HEK293T (cell line): ENCODE data around the gene EHHADH.

ENCODE experiments used
- CTCF ChIA-PET: fragments of 350-600 bp; formaldehyde crosslinking; extraction: SDS; loops from one replicate; lab custom pipeline; 2021; ENCODE audit warnings: antibody characterized with exemption, inconsistent platforms; lab: Yijun Ruan, JAX
- POLR2A ChIA-PET: fragments of 350-600 bp; formaldehyde crosslinking; extraction: SDS; loops from one replicate; lab custom pipeline; 2020; ENCODE audit warnings: antibody characterized with exemption, inconsistent platforms; lab: Yijun Ruan, JAX
- DNase-seq: peaks from one replicate; pipeline ENCODE4 v3.0.0; 2012; ENCODE audit warnings: mixed read lengths; ENCODE audit errors: extremely low spot score
- ARNT ChIP-seq: fragments of 450-650 bp; IDR thresholded peaks from 2 replicates; pipeline ENCODE4 v1.6.1; 2017; ENCODE audit warnings: mild to moderate bottlenecking
- BHLHE40 ChIP-seq: fragments of 450-650 bp; IDR thresholded peaks from 2 replicates; pipeline ENCODE4 v1.6.1; 2016; ENCODE audit warnings: mild to moderate bottlenecking, moderate library complexity, borderline replicate concordance
- CTBP1 ChIP-seq: fragments of 450-650 bp; IDR thresholded peaks from 2 replicates; pipeline ENCODE4 v1.6.1; 2016; ENCODE audit warnings: borderline replicate concordance
- ELF4 ChIP-seq: fragments of 450-650 bp; IDR thresholded peaks from 2 replicates; pipeline ENCODE4 v1.6.1; 2017; ENCODE audit warnings: antibody characterized with exemption
- FOXA1 ChIP-seq: fragments of 450-650 bp; IDR thresholded peaks from 2 replicates; pipeline ENCODE4 v1.6.1; 2016; ENCODE audit warnings: mild to moderate bottlenecking
- FOXK2 ChIP-seq: fragments of 450-650 bp; IDR thresholded peaks from 2 replicates; pipeline ENCODE4 v1.6.1; 2016; ENCODE audit warnings: mild to moderate bottlenecking
- FOXM1 ChIP-seq: fragments of 450-650 bp; IDR thresholded peaks from 2 replicates; pipeline ENCODE4 v1.6.1; 2017; ENCODE audit warnings: mild to moderate bottlenecking, borderline replicate concordance
- HDGF ChIP-seq: fragments of 450-650 bp; IDR thresholded peaks from 2 replicates; pipeline ENCODE4 v1.6.1; 2017; ENCODE audit warnings: antibody characterized with exemption, borderline replicate concordance
- L3MBTL2 ChIP-seq: fragments of 450-650 bp; conservative IDR thresholded peaks from 2 replicates; pipeline ENCODE4 v1.6.1; 2016; ENCODE audit warnings: mild to moderate bottlenecking
- LEF1 ChIP-seq: fragments of 450-650 bp; IDR thresholded peaks from 2 replicates; pipeline ENCODE4 v1.6.1; 2017; ENCODE audit warnings: mild to moderate bottlenecking, borderline replicate concordance
- NFRKB ChIP-seq: fragments of 450-650 bp; IDR thresholded peaks from 2 replicates; pipeline ENCODE4 v1.6.1; 2016; ENCODE audit warnings: mild to moderate bottlenecking, moderate library complexity
- PKNOX1 ChIP-seq: fragments of 450-650 bp; IDR thresholded peaks from 2 replicates; pipeline ENCODE4 v1.6.1; 2016
- SP1 ChIP-seq: fragments of 450-650 bp; IDR thresholded peaks from 2 replicates; pipeline ENCODE4 v1.6.1; 2017
- SUZ12 ChIP-seq: fragments of 450-650 bp; IDR thresholded peaks from 2 replicates; pipeline ENCODE4 v1.6.1; 2016; ENCODE audit warnings: mild to moderate bottlenecking
- TARDBP ChIP-seq: fragments of 450-650 bp; IDR thresholded peaks from 2 replicates; pipeline ENCODE4 v1.6.1; 2016
- ZNF384 ChIP-seq: fragments of 450-650 bp; IDR thresholded peaks from 2 replicates; pipeline ENCODE4 v1.6.1; 2016

Gene EHHADH

DNA sequence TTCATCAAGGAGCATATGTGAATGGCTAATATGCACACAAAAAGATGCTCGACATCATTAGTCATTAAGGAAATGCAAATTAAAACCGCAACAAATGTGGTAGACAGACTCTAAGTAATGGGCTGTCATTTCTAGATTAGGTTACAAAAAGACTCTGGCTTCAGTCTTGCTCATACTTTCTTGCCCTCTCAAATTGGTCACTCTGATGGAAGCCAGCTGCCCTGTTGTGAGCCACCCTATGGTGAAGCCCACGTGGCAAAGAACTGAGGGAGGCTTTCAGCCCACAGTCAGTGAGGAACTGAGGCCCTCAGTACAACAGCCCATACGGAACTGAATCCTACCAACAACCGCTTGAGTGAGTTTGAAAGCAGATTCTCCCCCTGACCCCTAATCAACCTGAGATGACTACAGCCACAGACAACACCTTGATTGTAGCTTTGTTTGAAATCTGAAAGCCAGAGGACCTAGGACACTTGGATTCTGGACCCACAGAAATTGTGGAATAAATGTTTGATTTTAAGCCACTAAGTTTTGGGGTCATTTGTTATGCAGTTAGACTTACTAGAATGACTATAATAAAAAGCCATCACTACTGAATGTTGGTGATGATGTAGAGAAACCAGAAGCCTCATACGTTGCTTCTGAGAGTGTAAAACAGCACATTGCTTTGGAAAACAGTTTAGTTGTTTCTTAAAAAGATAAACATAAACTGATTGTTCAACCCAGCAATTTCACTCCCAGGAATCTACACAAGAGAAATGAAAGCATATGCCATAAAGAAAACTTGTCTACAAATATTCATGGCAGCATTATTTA, 45.7 kb downstream of the EHHADH start:
- CTCF ChIA-PET: no interaction called here
- DNase-seq: no peak
- TF ChIP-seq BHLHE40: no peak
- no peak for TF ChIP-seq SP1
- TF ChIP-seq ELF4: no peak
- TF ChIP-seq FOXM1: no peak
- TF ChIP-seq L3MBTL2: no peak
- no peak for TF ChIP-seq TARDBP
- TF ChIP-seq CTBP1: no peak
- TF ChIP-seq ZNF384: no peak
- TF ChIP-seq ARNT: no peak
- TF ChIP-seq PKNOX1: no peak
- TF ChIP-seq FOXK2: no peak
- TF ChIP-seq LEF1: no peak
- no peak for TF ChIP-seq HDGF
- TF ChIP-seq NFRKB: no peak
- no peak for TF ChIP-seq SUZ12
- TF ChIP-seq FOXA1: no peak
- POLR2A ChIA-PET: no interaction called here

DNA sequence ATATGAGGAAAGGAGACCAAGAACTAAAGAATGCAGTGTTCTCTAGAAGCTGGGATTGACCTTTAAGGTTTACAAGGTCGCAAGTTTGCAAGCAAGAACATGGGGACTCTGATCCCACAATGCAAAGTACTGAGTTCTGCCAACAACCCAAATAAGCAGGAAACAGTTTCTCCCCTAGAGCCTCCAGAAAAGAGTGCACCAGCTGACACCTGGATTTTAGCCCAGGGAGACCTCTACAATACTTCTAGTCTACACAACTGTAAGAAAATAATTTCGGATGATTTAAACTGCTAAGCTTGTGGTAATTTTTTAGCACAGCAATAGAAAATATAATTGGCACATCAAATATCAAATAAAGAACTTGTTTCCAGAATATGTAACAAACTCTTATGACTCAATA, 46.4 kb downstream of the EHHADH start:
- POLR2A ChIA-PET: no interaction called here
- TF ChIP-seq NFRKB (no peak), SP1 (no peak), L3MBTL2 (no peak), FOXK2 (no peak), FOXA1 (no peak), PKNOX1 (no peak), CTBP1 (no peak), SUZ12 (no peak), BHLHE40 (no peak), LEF1 (no peak), HDGF (no peak), ARNT (no peak)
- CTCF ChIA-PET: no interaction called here
- no peak for DNase-seq

DNA sequence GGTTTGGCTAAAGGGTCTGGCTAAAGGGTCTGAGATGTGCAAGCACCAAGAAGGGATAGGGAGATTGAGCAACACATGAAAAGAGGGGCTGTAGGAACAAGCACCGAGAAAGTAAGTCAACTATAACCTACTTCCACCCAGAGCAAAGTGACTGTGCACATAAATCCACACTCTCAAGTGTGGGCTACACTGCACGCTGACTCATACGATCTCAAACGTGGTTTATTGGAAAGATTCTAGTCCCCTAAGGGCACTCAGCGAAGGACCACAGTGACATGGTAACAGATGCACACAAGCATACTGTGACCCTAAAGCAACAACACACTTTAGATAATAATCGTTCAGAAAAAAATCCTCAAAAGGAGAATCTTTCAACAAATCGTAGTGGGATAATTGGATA, 48.0 kb downstream of the EHHADH start:
- POLR2A ChIA-PET: no interaction called here
- CTCF ChIA-PET: no interaction called here
- TF ChIP-seq FOXA1 (no peak), PKNOX1 (no peak), CTBP1 (no peak), FOXM1 (no peak), NFRKB (no peak), SP1 (no peak), ZNF384 (no peak), HDGF (no peak), BHLHE40 (no peak), ELF4 (no peak), FOXK2 (no peak), SUZ12 (no peak), ARNT (no peak)

GRCh38 chr3:185204894-185205293, 49.0 kb downstream of the EHHADH start:
- CTCF ChIA-PET: interaction anchor here (0.6 kb wide), 1 partner anchor 10 kb away, joined by 3 read pairs; no protein-coding TSS in a partner anchor
- DNase-seq: no peak
- no peak for TF ChIP-seq ELF4
- no peak for TF ChIP-seq BHLHE40
- TF ChIP-seq SP1: no peak
- TF ChIP-seq FOXK2: no peak
- no peak for TF ChIP-seq HDGF
- no peak for TF ChIP-seq CTBP1
- no peak for TF ChIP-seq LEF1
- no peak for TF ChIP-seq FOXA1
- TF ChIP-seq ZNF384: no peak
- TF ChIP-seq NFRKB: no peak
- no peak for TF ChIP-seq FOXM1
- no peak for TF ChIP-seq L3MBTL2
- no peak for TF ChIP-seq TARDBP
- TF ChIP-seq ARNT: no peak
- no peak for TF ChIP-seq SUZ12
- TF ChIP-seq PKNOX1: no peak
- POLR2A ChIA-PET: no interaction called here

More for the DNA sequence above, 48.0 kb downstream of the EHHADH start:
- no peak for DNase-seq

- DNase-seq: no peak
- CTCF ChIA-PET: no interaction called here
- no peak for TF ChIP-seq CTBP1
- no peak for TF ChIP-seq SP1
- no peak for TF ChIP-seq PKNOX1
- TF ChIP-seq L3MBTL2: no peak
- no peak for TF ChIP-seq SUZ12
- POLR2A ChIA-PET: no interaction called here
Observed at GRCh38 chr3:185200639-185201038, 53.2 kb downstream of the EHHADH start.
